ENCODE measurements around the gene PLCD4.

Gene PLCD4

DNA sequence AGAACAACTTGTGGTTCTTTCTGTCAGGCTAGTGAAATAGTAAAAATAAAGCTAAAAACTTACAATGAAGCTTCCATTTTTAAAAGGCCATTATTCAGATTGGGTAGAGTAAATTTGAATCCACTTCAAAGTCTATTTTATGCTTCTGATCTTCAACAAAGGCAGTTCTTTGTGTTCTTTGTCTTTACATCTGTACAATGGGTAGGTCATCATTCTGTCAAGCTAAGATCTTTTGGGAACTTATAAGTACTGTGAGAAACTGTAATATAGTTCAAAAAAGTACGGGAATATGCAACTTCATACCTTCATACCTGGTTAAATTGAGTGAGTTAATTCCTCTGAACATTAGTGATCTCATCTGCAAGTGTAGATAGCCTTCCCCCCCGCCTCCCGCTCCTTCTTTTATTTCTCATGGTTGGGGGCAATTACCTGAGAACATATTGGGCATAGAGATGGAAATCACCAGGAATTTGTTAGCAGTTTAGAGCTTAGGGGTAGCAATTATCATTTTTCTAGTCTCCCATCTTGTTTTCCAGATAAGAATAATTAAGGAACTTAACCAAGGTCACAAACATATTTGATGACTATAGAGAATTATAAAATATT lies 29.3 kb upstream of the PLCD4 start:
- TF ChIP-seq, protein P1, sequence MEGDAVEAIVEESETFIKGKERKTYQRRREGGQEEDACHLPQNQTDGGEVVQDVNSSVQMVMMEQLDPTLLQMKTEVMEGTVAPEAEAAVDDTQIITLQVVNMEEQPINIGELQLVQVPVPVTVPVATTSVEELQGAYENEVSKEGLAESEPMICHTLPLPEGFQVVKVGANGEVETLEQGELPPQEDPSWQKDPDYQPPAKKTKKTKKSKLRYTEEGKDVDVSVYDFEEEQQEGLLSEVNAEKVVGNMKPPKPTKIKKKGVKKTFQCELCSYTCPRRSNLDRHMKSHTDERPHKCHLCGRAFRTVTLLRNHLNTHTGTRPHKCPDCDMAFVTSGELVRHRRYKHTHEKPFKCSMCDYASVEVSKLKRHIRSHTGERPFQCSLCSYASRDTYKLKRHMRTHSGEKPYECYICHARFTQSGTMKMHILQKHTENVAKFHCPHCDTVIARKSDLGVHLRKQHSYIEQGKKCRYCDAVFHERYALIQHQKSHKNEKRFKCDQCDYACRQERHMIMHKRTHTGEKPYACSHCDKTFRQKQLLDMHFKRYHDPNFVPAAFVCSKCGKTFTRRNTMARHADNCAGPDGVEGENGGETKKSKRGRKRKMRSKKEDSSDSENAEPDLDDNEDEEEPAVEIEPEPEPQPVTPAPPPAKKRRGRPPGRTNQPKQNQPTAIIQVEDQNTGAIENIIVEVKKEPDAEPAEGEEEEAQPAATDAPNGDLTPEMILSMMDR (conservative IDR thresholded peaks at IDR 0.05; ENCODE audit: control insufficient read depth, insufficient read depth, low read depth, low read length): no peak
- no peak overlapping the region for H3K4me3 ChIP-seq (ENCODE audit: control insufficient read depth, low read depth, low read length)
- no peak for DNase-seq (ENCODE audit: low read depth)

DNA sequence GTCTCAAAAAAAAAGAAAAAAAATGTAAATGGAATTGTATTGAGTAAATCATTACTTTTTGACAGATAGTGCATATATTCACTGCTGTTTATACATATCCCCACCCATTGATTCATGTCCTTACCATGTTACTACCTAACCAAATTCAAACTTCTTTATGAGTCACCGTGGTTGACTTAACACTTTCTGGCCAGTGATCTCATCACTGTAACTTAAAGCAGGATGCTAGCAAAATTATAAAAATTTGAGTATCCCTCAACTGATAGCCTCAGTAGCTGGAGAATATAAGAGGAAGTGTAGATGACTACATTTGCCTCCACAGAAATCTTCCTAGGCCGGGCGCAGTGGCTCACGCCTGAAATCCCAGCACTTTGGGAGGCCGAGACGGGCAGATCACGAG lies 25.6 kb upstream of the PLCD4 start:
- no peak overlapping the region for H3K4me3 ChIP-seq (ENCODE audit: control insufficient read depth, low read depth, low read length)
- TF ChIP-seq, protein P1 (conservative IDR thresholded peaks at IDR 0.05; ENCODE audit: control insufficient read depth, insufficient read depth, low read depth, low read length): no peak
- peak; percentile 88 for DNase-seq (ENCODE audit: low read depth)

DNA sequence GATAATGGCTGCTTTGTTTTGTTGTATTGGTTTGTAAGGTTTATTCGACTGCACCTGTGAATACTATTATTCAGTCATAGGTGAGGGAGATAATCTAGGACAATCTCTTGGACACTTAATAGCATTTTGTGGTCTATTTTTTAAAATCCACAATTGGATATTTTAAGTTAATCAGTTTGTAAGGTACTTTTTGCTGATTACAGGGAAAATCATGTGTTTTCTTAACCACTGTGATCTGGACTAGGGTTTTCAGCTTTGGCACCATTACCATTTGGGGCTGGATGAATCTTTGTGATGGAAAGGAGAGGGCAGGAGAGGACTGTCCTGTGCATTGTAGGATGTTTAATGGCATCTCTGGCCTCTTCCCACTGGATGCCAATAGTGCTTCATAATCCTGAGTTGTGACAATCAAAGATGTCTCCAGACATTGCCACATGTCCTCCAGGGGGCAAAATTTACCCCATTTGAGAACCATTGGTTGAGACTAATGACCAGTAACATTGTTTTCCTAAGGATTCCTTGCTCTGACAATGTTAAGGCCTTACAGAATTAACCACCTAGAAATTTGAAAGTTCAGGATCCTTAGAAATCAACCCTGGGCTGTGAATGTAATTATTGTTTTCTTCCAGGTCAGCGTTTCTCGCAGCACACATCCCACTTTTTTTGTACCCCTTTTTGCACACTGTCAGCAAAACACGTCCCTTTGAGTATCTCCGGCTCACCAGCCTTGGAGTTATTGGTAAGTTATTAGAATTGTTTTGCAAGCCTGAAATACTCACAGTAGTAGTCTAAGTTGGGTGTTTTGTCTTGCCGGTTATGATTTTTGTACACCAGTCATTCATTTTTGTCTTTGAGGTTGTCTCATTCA lies 23.5 kb upstream of the PLCD4 start:
- no peak for DNase-seq (ENCODE audit: low read depth)
- H3K4me3 ChIP-seq (ENCODE audit: control insufficient read depth, low read depth, low read length): no peak overlapping the region
- TF ChIP-seq, protein P1 (conservative IDR thresholded peaks at IDR 0.05; ENCODE audit: control insufficient read depth, insufficient read depth, low read depth, low read length): peak; percentile 2

DNA sequence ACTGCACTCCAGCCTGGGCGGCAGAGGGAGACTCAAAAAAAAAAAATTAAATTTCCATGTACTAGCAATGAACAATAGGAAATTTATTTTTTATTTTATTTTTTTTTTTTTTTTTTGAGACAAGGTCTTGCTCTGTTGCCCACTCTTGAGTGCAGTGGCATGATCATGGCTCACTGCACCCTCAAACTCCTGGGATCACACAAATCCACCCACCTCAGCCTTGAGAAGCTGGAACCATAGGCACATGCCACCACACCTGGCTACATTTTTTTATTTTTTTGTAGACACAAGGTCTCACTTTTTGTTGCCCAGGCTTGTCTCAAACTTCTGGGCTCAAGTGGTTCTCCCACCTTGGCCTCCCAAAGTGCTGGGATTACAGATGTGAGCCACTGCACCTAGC lies 22.2 kb upstream of the PLCD4 start:
- no peak overlapping the region for H3K4me3 ChIP-seq (ENCODE audit: control insufficient read depth, low read depth, low read length)
- TF ChIP-seq, protein P1 (conservative IDR thresholded peaks at IDR 0.05; ENCODE audit: control insufficient read depth, insufficient read depth, low read depth, low read length): no peak
- no peak for DNase-seq (ENCODE audit: low read depth)

DNA sequence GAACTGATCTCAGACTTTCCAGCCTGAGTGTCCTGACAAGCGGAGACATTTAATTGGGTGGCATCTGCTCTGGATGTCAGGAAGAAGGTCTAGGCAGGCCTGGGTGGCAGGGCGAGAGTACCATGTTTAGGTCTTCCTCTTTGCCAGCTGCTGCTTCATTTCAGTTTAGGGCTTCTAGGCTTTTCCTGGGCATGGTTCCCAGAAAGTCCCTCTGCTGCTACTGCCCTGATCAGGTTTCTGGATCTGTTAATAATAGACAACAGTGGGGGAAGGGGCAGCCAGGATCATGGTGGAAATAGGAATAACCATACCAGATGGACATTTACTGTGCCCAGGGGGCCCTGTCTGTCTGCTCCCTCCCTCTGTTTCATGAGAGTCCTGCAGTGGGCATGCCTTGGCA lies 2.3 kb upstream of the PLCD4 start:
- peak; percentile 63 for DNase-seq (ENCODE audit: low read depth)
- H3K4me3 ChIP-seq (ENCODE audit: control insufficient read depth, low read depth, low read length): no peak overlapping the region
- TF ChIP-seq, protein P1 (conservative IDR thresholded peaks at IDR 0.05; ENCODE audit: control insufficient read depth, insufficient read depth, low read depth, low read length): no peak

DNA sequence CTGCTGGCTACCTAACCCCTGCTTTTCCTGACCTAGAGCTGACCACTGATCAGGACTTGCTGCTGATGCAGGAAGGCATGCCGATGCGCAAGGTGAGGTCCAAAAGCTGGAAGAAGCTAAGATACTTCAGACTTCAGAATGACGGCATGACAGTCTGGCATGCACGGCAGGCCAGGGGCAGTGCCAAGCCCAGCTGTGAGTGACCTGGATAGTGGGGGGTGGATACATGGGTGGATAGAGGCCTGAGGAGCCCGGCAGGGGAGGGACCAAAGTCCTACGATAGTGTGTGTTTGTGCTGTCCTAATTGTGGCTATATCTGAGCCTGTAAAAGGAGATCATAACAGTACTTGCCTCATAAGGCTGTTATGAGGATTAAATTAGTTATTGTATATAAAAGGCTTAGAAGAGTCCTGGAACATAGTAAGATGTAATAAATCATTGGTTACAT lies 8.2 kb downstream of the PLCD4 start:
- TF ChIP-seq, protein P1 (conservative IDR thresholded peaks at IDR 0.05; ENCODE audit: control insufficient read depth, insufficient read depth, low read depth, low read length): no peak
- no peak overlapping the region for H3K4me3 ChIP-seq (ENCODE audit: control insufficient read depth, low read depth, low read length)
- no peak for DNase-seq (ENCODE audit: low read depth)

Data from fibroblast of mammary gland (primary cell).